Hematopoietic multipotent progenitor cell treated with erythropoietin and hydrocortisone succinate and interleukin-3 and kit ligand, for 17 days (in vitro differentiated cells): ENCODE measurements around the gene TPI1.

ENCODE experiments used
- DNase-seq: peaks from one replicate; pipeline ENCODE4 v3.0.0-alpha.2; 2015; ENCODE audit warnings: low spot score

The TPI1 gene

DNA sequence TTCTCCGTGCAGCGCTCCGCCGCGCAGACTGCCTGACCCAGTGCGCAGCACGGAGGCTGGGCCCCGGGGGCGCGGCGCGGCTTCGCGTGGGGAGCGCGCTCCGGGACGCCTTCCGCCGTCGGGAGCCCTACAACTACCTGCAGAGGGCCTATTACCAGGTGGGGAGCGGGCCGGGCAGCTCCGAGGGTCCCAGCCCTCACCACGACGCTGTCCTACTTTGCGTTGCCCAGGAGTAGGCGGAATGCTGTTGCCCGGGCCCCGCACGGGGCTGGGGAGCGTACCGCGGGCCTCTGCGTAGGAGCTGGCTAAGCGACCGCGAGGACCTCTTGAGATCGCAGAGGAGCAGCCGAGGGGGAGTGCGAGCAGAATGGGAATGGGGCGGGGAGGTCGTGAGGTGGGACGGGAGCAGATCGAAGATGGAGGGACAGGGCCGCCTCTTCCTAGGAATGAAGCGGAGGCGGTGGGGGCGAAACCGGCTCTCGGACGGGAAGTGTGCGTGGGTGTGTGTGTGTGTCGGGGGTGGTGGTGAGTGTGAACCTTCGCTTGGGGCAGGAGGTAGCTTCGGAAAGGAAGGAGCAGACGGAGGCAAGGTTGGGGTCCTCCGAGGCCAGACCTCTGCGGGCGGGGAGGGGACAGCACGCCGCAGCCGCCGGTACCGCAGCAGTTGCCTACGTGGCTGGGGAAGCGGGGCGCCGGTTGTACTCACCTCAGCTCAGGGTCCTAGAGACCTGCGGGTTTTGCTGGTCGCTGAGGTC, 38.4 kb upstream of the TPI1 start:
- DNase-seq = no peak

DNA sequence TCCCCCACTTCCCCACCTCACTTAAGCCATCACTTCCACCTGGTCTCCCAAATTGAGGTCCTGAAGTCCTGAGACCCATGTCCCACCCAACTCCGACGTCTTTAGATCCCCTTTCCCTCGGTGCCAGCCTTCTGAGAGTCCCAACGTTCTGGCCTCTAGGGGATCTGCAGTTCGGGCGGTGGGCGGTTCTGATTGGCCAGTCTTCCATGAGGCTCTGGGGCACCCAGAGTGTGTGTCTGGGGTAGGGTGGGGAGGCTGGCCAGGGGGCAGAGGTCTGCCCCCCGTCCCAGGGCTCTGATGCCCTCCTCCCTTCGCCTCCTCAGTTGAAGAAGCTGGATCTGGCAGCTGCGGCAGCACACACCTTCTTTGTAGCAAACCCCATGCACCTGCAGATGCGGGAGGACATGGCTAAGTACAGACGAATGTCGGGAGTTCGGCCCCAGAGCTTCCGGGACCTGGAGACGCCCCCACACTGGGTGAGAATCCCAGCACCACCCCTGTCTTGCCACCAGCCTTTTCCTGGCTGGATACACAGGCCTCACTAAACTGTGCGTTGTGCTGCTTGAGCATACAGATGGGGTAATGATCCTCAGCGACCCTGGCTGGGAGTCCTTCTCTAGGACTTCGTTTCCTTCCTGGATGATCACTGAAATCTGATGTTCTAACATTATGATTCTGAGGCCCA, 37.7 kb upstream of the TPI1 start:
- no peak for DNase-seq

DNA sequence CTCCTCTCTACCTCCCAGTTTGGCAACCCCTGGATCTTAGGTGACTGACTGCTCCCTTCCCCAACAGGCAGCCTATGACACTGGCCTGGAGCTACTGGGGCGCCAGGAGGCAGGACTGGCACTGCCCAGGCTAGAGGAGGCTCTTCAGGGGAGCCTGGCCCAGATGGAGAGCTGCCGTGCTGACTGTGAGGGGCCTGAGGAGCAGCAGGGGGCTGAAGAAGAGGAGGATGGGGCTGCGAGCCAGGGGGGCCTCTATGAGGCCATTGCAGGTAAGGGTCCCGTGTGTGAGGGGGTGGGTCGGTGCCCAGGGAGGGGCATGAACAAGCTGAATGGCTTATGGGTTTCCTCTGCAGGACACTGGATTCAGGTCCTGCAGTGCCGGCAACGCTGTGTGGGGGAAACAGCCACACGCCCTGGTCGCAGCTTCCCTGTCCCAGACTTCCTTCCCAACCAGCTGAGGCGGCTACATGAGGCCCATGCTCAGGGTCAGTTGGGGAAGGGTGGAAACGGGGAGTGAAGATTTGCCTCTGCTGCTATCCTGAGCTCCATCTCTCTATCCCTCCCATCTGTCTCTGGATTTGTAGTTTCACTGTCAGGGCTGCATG, 36.9 kb upstream of the TPI1 start:
- DNase-seq = no peak

DNA sequence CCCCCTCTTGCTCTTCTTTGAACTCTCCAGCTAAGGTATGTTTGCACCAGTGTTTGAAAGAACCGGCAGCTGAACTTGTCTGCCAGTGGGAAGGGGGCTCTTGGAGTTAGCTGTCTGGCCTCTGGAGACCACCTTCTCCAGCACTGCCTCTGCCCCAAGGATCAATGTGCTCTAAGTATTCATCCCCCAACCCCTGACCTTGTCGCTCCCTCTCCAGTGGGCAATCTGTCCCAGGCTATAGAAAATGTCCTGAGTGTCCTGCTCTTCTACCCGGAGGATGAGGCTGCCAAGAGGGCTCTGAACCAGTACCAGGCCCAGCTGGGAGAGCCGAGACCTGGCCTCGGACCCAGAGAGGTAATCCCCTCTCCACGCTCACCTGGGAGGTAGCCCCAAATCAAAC, 36.3 kb upstream of the TPI1 start:
- DNase-seq = no peak

DNA sequence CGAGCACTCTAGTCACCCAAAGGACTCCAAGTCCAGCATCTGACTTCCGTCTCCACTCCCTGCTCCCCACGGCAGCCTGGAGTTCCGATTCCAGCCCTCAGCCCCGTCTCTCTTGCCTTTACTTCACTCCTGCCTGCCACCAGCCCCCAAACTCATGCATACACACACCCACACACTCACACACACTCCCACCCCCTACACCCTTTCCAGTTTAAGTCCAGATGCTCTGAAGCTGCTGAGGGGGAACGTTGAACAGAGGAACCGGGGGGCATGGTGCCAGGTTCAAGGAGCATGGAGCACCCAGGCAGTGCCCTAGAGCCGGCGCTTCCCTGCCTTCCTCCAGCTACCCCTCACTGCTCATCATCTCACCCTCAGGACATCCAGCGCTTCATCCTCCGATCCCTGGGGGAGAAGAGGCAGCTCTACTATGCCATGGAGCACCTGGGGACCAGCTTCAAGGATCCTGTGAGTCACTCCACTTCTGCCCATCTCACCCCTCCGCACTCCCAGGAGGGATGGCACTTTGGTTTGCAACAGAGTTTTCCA, 35.8 kb upstream of the TPI1 start:
- DNase-seq = no peak

DNA sequence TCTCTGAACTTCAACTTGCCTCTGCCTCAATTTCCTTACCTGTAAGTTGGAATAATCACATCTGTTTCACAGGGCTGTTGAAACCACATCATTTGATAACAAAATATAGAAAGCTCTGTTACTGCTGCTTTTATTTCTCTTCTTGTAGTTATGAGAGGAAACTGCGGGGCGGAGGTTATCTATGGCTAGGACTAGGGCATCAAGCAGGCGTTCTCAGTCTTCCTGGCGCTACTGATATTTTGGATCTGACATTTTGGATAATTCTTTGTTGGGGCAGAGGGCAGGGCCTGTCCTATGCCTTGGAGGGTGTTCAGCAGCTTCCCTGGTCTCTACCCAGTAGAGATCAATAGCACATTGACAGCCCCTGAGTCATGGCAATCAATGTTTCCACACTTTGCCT, 35.2 kb upstream of the TPI1 start:
- DNase-seq = no peak

DNA sequence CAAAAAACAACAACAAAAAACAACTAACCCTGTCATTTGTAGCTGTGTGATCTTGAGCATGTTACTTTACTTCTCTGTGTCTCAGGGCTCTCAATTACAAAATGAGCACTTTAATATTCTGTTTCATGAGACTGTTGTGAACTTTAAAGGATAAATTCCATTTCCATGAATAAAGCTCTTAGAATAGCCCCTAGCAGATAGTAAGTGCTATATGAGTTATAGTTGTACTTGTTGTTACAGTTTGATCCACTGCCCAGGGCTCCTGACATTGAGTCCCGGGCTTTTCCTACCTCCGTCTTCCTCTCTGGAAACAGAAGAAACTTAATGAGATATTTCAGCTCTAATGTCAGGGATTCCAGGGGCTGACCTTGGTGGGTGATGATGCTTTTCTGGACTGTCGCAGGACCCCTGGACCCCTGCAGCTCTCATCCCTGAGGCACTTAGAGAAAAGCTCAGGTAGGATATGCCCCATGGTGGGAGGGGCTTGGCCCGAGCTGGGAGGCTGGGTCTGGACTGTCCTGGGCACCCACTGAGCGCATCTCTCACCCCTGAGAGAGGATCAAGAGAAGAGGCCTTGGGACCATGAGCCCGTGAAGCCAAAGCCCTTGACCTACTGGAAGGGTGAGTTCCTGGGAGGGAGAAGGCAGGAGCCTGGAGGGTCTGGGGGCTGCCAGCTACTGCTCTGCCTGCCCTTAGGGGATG, 34.0 kb upstream of the TPI1 start:
- no peak for DNase-seq

DNA sequence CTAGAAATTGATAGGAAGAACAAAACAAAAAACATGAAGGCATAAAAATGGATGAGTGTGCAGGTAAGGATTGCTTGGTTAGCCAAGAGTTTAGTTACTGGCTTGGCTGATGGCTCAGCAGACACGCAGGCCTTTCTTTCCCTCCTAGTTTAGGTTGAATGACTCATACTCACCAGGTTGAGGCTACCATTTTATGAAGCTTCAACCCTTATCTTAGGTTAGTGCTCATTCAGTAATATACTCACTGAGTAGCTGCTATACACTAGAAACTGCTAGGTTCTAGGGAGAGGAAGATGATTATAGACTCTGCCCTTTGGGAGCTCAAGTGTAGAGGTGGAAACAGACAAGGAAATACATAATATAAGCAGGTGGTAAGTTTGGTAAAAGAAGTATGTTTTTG, 33.1 kb upstream of the TPI1 start:
- no peak for DNase-seq

DNA sequence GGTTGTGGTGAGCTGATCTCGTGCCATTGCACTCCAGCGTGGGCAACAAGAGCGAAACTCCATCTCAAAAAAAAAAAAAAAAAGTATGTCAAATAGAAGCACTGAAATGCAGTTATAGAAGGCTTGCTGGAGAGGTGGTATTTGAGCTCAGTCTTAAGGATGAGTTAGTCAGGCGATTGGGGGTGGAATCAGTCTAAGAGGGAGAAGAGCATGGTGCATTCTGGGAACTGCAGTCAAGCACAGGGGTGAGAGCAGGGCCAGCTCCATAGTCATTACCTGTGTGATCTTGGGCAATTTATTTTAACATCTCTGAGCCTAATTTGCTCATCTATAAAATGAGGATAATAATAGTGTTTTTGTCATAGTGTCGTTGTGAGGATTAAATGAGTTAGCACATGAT, 32.5 kb upstream of the TPI1 start:
- DNase-seq = no peak

DNA sequence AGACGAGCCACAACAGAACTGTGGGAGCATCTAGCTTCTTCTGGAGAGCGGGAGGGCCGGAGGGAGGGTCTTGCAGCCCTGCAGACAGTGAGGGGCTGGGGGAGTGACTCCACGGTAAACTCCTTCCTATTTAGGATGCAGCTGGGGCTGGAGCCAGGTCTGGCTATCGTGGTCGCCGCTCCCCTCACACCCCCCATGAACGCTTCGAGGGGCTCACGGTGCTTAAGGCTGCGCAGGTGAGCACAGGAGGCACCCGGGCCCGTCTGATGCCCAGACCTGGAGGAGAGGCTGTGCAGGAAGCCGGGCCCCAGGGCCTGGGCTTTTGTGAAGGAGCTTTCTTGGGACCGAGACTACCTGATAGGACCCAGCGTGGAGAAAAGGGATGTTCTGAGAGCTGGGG, 30.5 kb upstream of the TPI1 start:
- no peak for DNase-seq

DNA sequence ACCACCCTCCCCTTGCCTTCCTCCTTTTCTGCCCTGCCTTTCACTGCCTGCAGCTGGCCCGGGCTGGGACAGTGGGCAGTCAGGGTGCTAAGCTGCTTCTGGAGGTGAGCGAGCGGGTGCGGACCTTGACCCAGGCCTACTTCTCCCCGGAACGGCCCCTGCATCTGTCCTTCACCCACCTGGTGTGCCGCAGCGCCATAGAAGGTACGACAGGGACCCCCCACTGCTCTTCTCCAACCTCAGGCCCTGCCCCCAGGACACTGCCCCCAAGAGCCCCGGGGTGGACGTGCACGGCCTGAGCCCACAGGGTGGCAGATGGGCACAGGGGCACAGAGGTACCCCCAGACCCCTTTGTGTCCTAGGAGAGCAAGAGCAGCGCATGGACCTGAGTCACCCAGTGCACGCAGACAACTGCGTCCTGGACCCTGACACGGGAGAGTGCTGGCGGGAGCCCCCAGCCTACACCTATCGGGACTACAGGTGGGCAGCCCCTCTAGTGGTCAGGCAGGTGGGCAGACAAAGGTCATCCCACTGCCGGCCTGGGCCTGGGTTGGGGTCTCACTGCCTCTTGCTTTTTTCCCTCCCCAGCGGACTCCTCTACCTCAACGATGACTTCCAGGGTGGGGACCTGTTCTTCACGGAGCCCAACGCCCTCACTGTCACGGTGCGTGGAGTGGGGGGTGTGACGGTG, 29.8 kb upstream of the TPI1 start:
- no peak for DNase-seq

DNA sequence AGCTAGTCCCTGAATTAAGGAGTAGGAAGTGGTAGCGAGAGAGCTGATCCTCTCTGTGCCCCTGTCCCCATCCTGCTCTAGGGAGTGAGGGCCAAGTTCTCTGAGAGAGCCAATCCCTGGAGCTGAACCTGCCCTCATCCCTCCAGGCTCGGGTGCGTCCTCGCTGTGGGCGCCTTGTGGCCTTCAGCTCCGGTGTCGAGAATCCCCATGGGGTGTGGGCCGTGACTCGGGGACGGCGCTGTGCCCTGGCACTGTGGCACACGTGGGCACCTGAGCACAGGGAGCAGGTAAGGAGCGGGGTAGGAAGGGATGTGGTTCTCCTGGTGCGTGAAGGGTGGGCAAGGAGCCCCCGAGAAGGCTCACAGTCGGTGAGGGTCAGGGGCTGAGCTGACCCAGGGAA, 28.5 kb upstream of the TPI1 start:
- DNase-seq = no peak

DNA sequence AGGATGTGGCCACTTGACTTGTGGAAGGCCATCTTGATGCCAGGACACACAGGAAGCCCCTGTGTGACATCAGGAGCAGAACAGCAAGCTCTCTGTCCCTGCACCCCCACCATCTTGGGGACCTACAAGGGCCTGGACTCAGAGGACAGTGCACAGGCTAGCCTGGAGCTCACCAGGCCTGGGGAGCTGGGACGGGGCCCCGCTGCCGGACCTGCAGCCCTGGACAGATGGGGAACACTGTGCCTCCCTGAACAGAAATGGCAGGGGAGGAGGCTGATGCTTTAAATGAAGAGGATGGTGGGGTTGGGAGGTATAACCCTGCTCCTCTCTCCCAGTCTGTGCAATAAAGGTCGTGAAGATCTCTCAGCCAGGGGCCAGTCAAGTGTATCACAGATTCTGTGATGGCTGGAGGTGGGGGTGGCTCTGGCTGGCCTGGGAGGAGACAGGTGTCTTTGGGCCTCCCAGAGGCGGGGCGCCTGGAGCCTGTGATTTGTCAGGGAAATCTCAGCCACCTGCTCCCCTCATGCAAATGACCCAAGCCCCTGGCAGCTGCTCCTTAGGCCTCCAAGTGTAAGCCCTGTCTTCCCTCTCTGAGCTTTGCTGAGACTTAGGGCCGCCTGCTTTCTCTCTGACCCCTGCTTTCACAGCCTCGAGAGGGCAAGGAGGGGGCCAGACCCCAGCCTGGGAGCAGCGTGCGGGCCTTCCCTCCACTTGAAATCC, 27.7 kb upstream of the TPI1 start:
- no peak for DNase-seq

DNA sequence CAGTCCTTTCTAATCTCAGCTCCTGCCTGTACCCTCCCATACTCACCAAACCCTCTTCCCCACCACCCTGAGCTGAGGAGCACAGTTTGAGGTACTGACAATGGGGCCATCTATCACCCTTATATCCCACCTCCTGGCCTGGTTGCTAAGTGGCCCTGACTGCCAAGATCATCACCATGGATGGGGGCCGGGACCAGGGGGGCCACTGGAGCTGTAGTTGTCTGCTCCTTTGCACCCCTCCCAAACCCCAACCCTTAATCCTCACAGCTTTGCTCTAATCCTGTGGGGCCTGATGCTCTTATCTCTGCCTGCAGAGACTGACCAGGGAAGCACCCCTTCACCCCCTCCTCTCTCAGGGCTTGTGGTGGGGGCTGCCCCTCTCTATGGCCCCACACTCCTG, 27.0 kb upstream of the TPI1 start:
- no peak for DNase-seq

DNA sequence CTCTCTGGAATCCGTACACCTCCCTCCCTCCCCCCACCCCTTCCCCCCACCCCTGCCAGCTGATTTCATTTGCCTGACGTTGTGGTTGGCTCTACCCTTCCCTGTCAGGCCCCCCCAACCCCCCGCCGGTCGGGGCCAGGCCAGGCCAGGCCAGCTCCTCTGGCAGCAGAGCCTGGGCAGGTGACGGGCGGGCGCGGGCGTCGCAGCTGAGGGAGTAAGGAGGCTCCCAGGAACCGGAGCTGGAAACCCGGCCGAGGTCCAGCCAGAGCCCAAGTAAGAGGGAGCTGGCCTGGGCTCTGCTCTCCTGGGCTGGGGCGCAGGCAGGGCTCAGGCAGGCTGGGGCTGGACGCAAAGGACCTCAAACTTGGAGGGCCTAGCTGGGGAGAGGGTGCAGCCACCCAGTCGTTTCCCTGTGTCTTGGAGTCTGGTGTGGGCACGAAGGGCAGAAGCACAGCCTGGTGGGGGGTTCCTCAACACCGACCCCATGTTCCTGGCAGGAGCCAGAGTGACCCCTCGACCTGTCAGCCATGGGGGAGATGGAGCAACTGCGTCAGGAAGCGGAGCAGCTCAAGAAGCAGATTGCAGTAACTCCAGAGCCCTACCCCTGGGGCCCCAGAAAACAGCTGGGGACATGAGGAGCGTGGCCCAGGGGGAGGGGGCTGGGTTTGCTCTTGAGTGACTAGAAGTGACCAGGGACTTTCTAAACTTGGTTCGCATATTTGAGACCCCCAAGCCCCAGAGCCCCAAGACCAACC, 26.4 kb upstream of the TPI1 start, which contains the start of gene GNB3:
Gene GNB3, plus strand, starts transcription at position 165 of the 755 bp plus-strand sequence. Its CDS starts 363 bp downstream, at position 528.
- DNase-seq = no peak

DNA sequence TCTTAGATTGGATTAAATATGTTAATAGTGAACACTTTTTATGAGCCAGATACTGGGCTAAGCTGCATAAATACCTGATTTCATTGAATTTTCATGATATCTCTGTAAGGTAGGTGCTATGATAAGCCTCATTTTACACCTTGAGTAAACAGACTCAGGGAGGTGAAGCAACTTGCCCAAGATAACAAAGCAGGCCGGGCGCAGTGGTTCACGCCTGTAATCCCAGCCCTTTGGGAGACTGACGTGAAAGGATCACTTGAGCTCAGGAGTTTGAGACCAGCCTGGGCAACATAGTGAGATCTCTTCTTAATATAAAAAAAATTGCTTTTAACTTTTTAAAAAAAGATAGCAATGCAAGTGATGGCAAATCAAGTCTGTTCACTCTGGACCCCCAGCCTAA, 25.3 kb upstream of the TPI1 start:
- DNase-seq = no peak

DNA sequence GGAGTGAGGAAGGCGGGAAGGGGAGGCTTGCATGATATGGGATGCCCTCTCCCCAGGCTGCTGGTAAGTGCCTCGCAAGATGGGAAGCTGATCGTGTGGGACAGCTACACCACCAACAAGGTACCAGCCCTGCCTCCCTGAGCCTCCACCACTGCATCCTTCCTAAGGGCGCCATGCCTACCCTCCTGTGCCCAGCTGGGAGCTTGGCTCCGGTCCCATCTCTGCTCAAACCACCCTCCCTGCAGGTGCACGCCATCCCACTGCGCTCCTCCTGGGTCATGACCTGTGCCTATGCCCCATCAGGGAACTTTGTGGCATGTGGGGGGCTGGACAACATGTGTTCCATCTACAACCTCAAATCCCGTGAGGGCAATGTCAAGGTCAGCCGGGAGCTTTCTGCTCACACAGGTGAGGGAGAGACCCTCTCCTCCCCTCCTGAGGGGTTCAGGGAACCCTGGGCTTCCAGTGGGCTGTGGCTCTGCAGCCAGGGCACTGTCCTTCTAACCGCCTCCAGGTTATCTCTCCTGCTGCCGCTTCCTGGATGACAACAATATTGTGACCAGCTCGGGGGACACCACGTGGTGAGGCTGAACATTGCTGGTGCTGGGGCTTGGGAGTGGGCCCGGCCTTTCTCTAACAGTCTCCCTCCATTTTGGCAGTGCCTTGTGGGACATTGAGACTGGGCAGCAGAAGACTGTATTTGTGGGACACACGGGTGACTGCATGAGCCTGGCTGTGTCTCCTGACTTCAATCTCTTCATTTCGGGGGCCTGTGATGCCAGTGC, 24.0 kb upstream of the TPI1 start:
- DNase-seq = no peak

DNA sequence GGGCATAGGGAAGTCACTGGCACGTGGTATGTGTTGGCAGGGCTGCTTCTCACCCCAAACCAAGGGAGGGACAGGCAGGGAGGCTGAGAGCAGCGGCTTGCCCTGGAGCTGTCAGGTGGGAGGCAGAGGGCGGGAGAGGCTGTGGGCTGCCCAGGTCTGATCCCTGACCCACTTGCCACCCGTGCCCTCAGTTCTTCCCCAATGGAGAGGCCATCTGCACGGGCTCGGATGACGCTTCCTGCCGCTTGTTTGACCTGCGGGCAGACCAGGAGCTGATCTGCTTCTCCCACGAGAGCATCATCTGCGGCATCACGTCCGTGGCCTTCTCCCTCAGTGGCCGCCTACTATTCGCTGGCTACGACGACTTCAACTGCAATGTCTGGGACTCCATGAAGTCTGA, 21.9 kb upstream of the TPI1 start:
- DNase-seq = no peak

DNA sequence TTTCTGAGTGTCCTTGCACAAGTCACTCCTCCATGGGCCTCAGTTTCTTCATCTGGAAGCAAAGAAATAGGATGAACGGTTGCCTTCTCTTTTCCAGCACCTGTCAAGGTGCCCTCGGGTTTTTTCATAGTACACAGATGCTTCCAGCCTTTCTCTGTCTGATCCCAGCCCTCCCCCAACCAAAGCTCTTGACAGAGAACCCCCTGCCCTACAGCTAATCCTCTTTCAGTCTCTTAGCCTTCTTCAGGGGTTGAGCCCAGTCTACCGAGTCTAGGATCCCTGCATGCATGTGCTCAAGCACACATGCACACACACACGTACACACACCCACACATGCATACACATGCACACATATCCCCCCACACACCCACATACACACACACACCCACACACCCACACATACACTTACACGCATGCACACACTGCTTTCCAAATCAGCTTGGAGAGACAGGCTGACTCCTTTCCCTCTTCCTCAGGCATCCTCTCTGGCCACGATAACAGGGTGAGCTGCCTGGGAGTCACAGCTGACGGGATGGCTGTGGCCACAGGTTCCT, 20.9 kb upstream of the TPI1 start:
- no peak for DNase-seq
